OCI-M1 (cell line): ENCODE data around the gene PAX5.

Experiments
- DNase-seq: peaks from one replicate; lab custom pipeline; 2025; lab: John Stamatoyannopoulos, UW

Gene PAX5

DNA sequence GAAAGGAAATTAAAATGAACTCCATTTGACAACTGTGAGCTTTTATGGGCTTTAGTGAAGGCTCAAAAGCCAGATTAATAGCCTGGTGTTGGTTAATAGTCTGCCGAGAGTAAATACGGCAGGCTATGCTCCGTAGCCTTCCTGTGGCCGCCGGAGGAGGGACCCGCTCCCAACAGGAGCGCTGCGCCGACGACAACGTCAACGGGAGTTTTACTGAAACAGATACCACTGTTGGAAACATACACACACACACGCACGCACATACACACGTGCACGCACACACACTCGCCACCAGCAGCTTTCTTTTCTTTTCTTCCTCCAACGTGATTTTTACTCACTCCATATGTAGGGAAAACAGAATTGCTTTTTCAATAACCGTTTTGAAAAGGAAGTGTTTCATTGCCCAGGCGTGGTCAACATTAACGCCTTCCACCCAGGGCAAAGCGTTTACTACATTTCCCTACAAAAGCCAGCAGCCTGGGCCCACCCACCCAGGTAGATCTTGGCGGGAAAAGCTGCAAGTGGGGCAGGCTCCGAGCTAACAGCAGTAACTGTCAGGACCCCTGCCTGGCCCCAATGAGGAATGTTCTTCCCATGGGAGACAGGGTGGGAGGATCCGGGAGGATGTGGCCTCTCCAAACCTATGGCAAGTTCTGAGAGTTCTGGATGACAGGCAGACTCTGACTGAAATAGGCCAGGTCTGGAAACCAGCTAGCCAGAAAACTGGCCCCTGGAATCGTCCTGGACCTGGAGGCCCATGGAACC lies 72.3 kb downstream of the PAX5 start:
- no peak for DNase-seq

DNA sequence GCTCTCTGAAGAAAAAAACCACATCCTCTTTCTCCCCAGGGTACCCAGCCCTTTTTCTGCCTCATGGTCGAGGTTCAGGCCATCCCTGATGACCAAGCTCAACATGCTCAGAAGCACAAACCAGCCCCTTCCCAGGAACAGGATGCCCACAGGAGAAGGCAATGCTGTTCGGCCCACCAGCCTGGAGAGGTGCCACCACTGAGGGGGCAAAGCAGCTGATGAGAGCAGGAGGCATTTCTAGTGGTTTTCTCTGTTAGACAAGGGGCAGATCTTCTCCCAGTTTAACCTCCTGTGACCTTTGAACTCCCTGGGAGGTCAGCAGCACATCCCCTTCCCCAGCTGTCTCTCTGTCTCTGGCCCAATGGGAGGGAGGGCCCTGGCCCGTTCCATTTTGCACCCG lies 73.0 kb downstream of the PAX5 start:
- DNase-seq = no peak

DNA sequence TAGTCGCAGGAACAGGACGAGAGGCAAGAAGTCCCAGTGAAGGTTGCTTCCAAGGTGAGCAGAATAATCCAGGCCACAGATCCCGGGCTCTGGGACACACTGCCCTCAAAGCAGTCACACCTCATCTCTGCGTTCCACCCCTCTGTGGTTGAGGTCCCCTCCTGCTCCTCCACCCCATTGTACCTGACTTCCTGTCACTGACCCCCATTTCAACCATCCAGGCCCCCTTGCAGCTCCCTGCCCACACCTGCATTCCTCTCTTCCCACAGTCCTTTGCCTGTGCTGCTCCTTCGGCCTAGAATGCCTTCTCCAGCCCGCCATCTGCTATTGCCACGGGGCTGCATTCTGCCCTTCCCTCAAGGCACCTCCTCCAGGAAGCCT lies 73.5 kb downstream of the PAX5 start:
- DNase-seq = no peak

DNA sequence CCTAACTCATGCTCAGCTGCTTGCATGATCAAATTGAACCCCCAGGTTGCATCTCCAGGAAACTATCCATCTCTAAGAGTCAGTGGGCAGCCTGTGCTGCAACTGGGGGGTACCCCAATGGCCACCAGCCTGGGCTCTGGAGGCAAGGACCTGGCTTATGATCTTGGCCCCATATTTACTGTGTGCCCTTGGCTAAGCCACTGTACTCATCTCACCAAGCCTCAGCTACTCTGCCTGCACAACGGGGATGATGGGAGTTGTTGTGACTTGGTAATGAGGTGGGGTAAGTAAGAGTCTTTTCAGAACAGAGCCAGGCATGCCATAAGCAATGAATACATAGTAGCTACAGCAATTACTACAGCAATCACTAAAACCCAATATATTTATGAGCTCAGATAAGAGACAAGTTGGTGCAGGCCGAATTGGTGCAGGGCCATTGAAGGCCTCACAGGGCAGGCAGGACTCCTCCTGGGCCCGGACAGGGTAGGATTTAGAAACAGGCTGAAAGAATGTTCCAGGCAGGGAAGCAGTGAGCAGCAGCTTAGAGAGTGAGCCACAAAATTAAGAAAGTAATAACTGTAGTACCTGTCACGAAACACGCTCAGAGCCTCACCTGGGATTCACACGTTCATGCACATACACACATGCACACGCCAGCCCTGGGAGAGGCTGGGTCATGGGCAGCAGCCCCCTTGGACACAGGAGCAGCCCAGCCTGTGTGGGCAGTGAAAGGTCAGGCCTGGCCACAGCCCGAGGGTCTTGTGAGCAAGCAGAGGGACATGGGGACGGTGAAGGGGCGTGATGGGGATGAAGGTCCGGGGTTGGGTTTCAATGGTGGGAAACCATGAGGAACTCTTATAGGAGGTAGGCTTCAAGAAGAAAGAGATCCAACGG lies 74.1 kb downstream of the PAX5 start:
- no peak for DNase-seq

DNA sequence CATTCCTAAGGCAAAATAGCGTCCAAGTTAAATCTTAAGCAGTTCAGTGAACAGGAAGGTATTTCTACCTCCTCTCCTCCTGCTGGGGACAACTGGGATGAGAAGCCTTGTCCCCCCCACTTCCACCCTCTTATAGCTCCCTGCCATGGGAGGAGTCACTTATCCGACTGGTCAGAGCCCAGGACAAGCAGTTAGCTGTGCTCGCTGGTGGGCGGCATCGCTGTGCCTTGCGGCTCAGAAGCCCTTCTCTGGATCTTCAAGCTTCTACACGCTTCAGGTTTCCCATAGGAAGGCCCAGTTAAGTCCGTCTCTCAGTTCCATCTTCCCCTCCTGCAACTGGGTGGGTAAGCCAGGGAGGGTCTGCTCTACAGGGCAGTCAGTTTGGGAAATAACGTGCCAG lies 77.2 kb downstream of the PAX5 start:
- DNase-seq = no peak

DNA sequence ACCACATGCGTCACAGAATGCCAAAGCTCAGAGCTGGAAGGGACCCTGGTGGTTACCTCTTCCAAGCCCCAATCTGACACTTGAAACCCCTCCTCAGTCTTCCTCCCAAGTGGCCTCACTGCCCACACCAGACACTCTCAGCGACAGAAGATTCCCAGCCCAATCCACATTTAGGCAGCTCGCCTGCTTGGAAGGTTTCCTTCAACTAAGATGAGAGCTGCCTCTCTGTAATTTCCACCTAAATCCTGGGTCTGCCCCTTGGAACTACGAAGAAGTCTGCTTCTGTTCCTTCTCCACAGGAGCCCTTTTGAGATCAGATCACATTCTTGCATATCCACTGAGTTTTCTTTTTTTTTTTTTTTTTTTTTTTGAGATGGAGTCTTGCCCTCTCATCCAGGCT lies 83.7 kb downstream of the PAX5 start:
- no peak for DNase-seq

DNA sequence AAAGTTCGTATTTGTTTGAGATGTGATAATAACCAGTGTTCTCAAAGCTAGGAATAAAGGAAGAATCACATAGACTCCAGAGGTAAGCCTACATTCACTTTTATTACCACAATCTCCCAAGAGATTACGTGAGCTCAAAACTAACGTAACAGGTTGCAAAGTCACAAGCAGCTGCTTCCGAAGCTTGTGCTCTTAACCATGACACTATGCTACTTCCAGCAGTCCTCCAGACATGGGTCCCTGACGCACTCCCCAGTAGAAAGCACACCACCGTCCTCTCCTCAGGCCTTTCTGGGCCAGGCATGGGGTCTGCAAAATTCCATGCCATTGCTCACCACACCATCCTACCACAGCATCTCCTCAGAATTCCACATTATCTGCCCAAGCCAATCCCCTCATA lies 84.6 kb downstream of the PAX5 start:
- DNase-seq = no peak

DNA sequence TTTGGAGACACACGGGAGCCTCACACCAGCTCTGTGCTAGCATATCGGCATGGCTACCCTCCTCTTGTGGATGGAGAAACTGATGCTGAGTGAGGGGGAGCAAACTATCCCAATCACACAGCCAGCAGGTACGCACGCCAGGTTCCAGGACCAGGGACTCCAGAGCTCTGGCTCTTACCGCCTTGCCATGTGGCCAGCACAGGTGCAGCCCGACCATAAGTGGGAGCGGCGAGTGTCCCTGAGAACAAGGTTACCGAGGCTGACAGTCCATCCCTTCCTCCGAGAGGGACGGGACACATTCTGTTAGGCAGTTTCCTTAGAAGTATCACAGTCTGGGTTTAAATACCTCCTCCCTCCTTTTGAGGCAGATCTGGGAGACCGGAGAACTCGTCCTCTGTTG lies 86.0 kb downstream of the PAX5 start:
- no peak for DNase-seq

DNA sequence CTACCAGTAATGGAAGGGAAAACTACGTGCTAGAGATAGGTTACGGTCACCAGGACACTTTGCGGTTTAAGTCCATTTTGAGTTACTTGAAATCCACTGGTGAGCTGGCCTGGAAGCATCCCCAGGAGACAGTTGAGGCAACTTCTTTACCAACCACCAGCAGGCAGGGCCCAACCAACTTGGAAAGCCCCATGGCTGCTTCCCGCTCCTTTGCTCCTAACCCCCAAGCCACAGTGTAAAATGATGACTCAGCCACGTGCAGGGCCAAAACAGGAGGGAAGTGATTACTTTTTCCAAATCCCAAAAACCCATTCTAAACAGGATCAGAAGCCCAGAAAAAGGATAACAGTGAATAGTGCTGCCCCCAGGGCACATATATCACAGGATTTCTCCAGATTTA lies 87.4 kb downstream of the PAX5 start:
- no peak for DNase-seq

DNA sequence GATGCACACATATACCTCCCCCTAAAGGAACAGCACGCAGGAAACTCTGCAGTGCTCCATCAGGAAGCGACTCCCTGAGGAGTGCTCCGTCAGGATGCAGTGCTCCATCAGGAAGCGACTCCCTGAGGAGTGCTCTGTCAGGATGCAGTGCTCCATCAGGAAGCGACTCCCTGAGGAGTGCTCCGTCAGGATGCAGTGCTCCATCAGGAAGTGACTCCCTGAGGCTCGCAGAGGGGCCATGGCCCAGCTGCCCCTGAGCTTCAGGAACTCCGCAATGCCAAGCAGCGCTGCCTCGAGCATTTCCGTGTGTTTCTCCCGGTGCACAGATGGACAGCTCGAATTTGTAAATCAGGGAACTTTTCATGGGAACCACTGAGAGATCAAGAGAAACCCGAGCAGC lies 88.1 kb downstream of the PAX5 start:
- no peak for DNase-seq

DNA sequence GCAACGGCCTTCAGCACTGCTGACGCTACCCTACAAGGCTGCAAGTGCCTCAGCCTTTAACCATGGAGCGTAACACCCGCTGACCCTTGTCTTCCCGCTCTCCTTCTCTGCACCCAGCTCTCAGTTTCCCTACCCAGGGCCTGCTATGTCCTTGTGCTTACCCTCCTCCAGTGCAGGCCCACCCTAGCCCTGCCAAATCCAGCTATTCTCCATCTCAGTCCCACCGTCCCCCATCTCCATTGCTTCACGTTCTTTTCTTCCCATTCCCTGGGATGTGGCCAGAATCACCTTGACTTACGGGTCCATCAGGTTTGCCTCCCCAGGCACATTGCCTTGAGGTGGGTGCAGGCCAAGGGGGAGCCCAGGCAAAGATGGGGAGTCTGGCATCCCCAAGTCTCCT lies 91.2 kb downstream of the PAX5 start:
- no peak for DNase-seq

DNA sequence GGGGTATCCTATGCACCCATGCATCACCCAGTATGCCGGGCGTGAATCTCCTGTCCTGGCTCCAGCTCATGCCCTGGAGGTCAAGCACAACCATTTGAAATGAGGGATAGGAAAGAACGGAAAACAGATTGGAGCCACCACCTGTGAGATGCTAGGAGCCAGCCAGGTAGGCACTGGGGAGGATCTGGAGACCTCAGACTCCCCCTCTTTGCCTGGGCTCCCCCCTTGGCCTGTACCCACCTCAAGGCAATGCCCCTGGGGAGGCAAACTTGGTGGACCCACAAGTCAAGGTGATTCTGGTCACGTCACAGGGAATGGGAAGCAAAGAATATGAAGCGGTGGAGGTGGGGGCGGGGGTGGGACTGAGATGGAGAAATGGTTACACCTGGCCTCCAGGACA lies 92.6 kb downstream of the PAX5 start:
- DNase-seq = no peak

DNA sequence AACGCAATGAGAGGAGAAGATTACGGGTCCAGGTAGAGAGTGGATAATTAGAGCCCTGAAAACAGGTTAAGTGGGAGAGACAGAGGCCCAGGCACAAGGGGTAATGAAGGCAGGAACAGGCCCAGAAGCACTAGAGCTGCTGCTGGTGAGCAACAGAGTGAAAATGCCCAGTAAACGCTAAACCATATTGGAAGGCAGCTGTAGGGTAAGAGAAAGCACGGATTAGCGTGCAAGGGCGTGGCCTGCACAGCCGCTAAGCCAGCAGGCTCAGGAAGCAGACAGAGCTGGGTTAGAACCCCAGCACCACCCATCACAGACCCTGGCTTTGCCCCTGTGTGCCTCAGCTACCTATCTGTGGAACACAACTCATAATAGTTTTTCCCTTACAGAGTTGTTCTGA lies 93.2 kb downstream of the PAX5 start:
- no peak for DNase-seq

DNA sequence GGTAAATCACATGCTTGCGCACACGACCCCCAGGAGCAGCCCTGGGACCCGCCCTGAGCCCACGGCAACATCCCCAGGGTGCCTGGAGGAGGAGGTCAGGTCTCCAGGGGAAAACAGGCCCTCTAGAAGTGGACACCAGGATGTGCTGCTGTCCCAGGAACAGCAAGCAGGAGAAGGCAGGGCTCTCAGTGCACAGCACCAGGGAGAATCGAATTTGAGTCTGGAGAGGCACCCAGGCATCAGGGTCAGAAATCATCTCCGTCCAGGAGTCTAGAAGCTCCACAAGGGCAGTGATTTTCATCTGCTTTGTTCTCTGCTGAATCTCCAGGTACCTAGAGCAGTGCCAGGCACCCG lies 93.6 kb downstream of the PAX5 start:
- no peak for DNase-seq

DNA sequence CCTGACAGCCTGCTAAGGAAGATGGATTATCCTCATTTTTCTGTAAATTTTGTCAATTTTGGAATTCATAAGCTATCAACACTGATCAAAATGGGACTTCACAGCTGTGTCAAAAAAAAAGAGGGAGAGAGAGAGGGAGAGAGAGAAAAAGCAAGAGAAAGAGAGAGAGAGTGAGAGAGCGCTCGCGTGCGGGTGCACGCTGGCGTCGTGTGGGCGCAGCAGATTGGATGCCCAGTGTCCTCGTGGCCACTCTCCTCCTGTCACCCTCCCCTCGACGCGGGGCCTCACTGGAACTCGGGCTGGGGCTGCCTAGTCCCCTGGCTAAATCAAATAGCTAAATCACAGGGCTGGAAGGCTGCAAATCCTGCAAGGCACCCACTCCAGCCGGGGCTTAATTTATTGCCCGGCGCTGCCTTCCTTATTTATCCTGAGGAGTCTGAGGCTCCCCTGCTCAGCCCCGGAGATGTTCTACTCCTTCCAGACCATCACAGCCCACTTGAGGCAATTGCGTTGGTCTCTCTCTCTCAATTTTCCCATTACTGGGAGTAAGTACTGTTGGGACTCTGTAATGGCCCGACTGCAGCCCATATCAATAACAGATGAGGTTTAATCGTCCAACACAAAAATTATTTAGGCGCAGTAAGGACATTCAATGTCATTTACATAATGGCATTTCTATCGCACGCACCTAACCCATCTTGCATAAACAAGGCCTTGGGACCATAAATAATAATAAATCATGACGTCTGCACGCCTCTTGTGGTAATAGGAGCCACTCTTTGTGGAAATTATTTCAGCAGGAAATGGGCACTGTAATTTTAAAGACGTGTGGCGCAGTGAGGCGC lies 94.2 kb downstream of the PAX5 start:
- DNase-seq = no peak

DNA sequence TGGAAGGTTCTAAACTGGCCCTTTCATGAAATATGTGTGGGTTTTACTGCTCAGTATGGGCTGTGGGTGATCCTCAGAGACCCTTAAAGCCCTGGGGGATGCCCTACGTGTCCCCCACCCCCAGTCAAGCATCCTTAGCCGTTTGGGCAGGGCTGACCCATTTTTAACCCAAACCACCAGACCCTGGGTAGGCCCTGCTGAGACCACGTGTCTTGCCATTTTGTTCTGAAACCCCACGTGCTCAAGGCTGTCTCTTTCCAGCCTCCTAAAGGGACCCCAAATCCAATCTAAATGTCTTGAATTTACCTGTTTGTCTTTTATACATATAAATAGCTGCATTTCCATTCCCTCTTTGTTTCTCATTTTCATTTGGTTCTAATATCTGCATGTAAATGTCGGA lies 94.9 kb downstream of the PAX5 start:
- DNase-seq = no peak

DNA sequence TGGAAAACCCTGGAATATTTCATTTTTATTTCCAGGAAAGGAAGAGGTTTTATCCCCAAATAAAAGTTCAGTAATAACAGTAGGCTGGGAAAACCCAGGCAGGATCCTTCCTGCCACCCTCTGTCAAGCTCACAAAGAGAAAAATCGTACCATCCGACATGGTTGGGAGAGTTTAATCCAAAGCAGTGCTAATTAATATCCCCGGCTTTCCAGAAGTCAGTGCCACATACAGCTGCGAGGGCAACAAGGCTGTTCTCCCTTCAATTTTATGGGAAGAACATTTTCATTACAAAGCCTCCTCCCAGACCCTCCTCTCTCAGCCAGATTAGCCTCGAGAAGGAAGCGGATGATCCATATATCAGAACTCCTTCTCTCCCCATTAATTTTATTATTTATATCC lies 95.5 kb downstream of the PAX5 start:
- no peak for DNase-seq

DNA sequence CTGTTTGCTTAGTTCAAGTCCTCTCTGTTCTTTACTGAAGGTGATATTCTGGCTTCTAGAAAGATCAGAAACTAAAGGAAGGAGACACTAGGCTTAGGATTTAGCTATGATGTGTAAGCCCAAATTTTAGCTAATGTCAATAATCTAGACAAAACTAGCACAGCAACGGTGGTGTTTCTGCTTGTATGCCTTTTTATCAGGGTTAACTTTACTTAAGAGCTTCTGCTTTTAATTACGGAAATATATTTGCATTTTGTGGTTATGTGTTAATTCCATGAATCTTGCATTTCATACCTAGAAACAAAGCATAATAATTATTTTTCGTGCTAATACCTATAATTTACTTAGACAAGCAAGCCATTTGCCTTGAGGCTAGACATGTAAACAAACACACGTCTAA lies 96.1 kb downstream of the PAX5 start:
- DNase-seq = no peak

DNA sequence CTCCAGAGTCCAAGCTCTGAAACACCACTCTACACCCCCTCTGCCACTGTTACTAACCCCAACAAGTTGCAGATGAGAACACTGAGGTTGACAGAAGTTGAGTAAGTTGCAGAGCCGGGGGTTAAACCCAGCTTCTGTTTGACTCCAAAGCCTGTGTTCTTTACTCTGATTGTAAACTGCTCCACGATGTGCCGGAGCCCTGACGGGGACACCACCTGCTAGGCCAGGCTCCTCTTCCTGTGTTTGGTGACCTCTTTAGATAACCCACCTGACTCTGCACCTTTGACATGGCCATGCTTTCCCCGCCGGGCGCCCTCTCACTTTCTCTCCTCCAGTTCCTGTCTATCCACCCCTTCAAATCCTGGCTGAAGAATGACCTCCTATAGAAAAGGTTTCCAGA lies 96.7 kb downstream of the PAX5 start:
- DNase-seq = no peak

DNA sequence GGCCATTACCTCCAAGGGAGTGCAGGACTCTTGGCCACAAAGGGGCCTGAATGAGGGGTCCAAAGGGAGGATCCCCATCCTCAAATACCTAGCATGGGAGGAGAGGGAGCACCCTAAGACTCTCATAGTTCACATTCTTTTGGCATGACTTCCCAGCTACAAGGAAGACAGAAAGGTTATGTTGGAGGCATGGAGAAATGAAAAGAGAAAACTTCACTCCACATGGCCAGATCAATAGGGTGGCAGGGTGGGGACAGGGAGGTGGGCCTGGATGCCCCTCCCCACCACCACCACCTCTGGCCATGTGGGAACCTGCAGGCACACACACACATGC lies 97.6 kb downstream of the PAX5 start:
- DNase-seq = no peak

DNA sequence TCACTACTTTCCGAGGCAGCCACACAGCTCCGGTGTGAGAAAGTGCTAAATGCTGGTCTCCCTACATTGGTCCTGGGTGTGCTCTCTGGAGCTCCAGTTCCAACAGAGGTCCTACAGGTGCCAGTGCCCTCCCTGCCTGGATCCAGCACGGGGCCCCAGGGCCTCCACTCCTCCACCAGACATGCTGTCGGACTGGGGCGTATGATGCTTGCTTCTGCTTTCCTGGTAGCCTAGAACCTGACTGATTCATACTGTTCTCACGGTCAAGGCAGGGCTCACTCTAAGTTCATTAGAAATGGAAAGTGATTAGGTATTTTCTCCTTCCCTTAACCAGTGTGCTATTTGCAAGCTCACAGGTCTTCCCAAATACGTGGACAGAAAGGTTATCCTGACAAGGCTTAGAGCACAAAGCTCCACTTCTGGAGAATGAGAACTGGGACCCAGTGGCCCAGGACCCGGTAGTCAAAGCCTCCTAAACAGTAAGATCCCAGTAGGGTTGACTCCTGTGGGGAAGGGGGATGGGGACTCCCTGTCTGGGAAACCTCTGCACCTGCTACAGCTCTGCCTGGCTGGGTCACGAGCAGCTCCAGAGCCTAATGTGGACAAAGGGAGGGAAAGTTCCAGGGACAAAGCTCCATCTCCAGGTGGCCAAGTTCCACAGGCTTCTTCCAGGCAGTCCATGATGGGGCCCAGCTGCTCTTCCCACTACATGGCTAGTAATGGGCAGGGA lies 98.1 kb downstream of the PAX5 start:
- no peak for DNase-seq

DNA sequence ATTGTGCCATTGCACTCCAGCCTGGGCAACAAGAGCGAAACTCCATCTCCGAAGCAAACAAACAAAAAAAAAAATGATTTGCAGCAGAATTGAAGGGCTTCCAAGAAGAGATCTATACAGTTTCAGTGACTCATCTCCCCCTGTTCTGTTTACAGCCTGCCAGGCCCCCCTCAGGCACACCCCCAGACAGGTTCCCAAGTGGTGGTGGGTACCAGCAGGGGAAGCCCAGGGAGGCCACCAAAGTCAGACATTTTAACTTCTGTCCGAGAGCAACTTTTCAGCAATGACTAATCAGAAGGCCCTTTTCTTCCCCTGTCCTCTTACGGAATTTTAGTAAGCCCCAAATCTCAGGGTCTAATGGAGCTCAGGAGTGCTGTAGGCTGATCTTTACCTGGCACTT lies 98.7 kb downstream of the PAX5 start:
- DNase-seq = no peak
